ENCODE measurements around the gene PCDHGA5.
A peak's percentile ranks its signal among the peaks of the same experiment; 100 is the strongest.
"Not testable (repeated sequence)": the region's sequence is repeated elsewhere in the genome, so short reads cannot be mapped to it uniquely, and the experiment has no call there.

PCDHGA5 gene

DNA sequence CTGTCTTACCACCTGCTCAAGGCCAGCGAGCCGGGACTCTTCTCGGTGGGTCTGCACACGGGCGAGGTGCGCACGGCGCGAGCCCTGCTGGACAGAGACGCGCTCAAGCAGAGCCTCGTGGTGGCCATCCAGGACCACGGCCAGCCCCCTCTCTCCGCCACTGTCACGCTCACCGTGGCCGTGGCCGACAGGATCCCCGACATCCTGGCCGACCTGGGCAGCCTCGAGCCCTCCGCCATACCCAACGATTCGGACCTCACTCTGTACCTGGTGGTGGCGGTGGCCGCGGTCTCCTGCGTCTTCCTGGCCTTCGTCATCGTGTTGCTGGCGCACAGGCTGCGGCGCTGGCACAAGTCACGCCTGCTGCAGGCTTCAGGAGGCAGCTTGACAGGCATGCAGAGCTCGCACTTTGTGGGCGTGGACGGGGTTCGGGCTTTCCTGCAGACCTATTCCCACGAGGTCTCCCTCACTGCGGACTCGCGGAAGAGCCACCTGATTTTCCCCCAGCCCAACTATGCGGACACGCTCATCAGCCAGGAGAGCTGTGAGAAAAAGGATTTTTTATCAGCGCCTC is 23.1 kb upstream of the PCDHGA5 start:
- H3K27ac Mint-ChIP-seq; H3K36me3 Mint-ChIP-seq (ENCODE audit: low read depth); H3K4me3 Mint-ChIP-seq; intact Hi-C loops (cut with micrococcal nuclease); H3K4me1 Mint-ChIP-seq (ENCODE audit: low read depth): not testable (repeated sequence)
- Mint-ChIP-seq H3K27me3 (peaks cover 76% of the 10 kb centered on the region), H3K9me3 (peaks cover 69% of the 10 kb centered on the region)

DNA sequence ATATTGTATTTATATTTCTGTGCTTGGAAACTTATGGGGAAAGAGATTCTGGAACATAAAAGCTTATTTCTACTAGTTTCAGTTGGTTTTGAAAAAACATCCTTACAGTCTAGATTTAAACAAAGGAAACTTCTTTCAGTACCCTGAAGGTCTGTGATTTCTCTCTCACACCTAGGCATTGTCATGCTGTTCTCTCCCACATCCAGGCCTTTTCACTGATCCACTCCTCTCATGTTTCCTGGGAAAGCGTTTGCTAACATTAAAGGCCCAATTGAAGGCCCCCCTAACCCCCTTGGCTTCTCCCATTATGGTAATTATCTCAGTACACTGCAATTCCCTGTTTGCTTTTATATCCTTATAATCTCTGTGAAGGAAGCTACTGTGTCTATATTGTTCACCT is 21.2 kb upstream of the PCDHGA5 start:
- intact Hi-C loops (cut with micrococcal nuclease) = no loop called here
- Mint-ChIP-seq H3K36me3 (ENCODE audit: low read depth) (peaks cover 5% of the 10 kb centered on the region), H3K9me3 (peaks cover 81% of the 10 kb centered on the region), H3K4me3 (no peak overlapping the region), H3K27ac (no peak overlapping the region), H3K4me1 (ENCODE audit: low read depth) (no peaks in the 10 kb centered on the region), H3K27me3 (peaks cover 71% of the 10 kb centered on the region)

DNA sequence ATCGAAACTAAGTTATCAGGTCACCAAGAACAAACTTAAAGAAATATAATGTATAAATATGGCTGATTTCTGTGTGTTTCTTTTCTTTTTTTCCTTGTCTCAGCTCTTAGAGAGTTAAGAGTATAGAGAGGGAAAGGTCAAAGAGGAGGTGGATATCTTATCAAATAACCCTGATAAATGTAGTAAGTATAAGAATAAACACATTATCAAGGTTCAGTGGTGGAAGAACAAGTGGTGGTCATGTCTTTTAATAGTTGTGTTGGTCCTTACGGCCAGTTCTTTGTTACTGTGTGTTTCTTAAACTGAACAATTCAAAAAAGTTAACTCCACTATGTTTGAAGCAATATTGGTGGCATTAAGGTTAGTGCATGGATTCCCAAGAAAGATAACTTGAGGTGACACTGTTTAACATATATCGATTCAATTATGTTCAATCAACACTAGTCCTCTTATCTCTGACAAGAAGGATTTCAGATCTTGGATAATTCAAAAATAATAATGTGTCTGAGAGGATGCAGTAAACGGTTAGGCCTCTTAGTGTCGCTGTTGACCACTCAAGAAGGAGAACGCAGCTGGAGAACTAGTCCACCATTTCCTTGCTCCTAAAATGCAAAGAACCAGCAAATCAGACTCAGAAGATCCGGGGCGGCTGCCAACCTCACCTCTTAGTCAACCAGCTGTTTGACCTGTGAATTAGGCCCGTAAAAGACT is 20.6 kb upstream of the PCDHGA5 start, which contains the start of gene PCDHGA3:
Gene PCDHGA3 (plus strand): TSS at position 588 of the 711 bp plus-strand sequence. CDS start 205 bp downstream, outside the sequence.
- no peak within 1 kb of the TSS for H3K4me3 Mint-ChIP-seq
- peaks cover 67% of the 10 kb centered on the region for H3K27me3 Mint-ChIP-seq
- H3K4me1 Mint-ChIP-seq (ENCODE audit: low read depth) = no peaks in the 10 kb centered on the region
- peaks cover 5% of the 10 kb centered on the region for H3K36me3 Mint-ChIP-seq (ENCODE audit: low read depth)
- intact Hi-C loops (cut with micrococcal nuclease) = no loop called here
- peaks cover 75% of the 10 kb centered on the region for H3K9me3 Mint-ChIP-seq
- H3K27ac Mint-ChIP-seq = no peak within 1 kb of the TSS

DNA sequence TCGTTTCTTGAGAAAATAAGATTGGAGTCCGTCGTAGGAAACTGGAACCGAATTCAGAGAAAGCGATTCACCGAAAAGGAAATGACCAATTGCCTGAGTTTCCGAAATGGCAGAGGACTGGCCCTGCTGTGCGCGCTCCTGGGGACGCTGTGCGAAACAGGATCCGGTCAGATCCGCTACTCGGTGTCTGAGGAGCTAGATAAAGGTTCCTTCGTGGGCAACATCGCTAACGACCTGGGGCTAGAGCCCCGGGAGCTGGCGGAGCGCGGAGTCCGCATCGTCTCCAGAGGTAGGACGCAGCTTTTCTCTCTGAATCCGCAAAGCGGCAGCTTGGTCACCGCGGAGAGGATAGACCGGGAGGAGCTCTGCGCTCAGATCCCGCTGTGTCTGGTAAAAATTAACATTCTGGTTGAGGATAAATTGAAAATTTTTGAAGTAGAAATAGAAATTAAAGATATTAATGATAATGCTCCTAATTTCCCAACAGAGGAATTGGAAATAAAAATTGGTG is 20.0 kb upstream of the PCDHGA5 start:
- intact Hi-C loops (cut with micrococcal nuclease) = no loop called here
- Mint-ChIP-seq H3K9me3 (peaks cover 69% of the 10 kb centered on the region), H3K27me3 (peaks cover 63% of the 10 kb centered on the region), H3K4me1 (ENCODE audit: low read depth) (no peaks in the 10 kb centered on the region), H3K27ac (no peak overlapping the region), H3K36me3 (ENCODE audit: low read depth) (peaks cover 5% of the 10 kb centered on the region), H3K4me3 (no peak overlapping the region)

DNA sequence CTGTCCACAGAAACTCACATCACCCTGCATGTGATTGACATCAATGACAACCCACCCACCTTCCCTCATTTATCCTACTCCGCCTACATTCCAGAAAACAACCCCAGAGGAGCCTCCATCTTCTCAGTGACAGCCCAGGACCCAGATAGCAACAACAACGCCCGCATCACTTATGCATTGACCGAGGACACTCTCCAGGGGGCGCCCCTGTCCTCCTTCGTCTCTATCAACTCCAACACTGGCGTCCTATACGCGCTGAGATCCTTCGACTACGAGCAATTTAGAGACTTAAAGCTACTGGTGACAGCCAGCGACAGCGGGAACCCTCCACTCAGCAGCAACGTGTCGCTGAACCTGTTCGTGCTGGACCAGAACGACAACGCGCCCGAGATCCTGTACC is 18.6 kb upstream of the PCDHGA5 start:
- H3K27ac Mint-ChIP-seq = no peak overlapping the region
- no peaks in the 10 kb centered on the region for H3K4me1 Mint-ChIP-seq (ENCODE audit: low read depth)
- H3K27me3 Mint-ChIP-seq = peaks cover 58% of the 10 kb centered on the region
- no peak overlapping the region for H3K4me3 Mint-ChIP-seq
- intact Hi-C loops (cut with micrococcal nuclease) = no loop called here
- H3K9me3 Mint-ChIP-seq = peaks cover 66% of the 10 kb centered on the region
- H3K36me3 Mint-ChIP-seq (ENCODE audit: low read depth) = peaks cover 5% of the 10 kb centered on the region

DNA sequence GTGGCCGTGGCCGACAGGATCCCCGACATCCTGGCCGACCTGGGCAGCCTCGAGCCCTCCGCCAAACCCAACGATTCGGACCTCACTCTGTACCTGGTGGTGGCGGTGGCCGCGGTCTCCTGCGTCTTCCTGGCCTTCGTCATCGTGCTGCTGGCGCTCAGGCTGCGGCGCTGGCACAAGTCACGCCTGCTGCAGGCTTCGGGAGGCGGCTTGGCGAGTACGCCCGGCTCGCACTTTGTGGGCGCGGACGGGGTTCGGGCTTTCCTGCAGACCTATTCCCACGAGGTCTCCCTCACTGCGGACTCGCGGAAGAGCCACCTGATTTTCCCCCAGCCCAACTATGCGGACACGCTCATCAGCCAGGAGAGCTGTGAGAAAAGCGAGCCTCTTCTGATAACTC is 17.9 kb upstream of the PCDHGA5 start:
- H3K4me1 Mint-ChIP-seq (ENCODE audit: low read depth); intact Hi-C loops (cut with micrococcal nuclease); H3K36me3 Mint-ChIP-seq (ENCODE audit: low read depth); H3K27ac Mint-ChIP-seq; H3K4me3 Mint-ChIP-seq: not testable (repeated sequence)
- H3K9me3 Mint-ChIP-seq = peaks cover 66% of the 10 kb centered on the region
- H3K27me3 Mint-ChIP-seq = peaks cover 58% of the 10 kb centered on the region

DNA sequence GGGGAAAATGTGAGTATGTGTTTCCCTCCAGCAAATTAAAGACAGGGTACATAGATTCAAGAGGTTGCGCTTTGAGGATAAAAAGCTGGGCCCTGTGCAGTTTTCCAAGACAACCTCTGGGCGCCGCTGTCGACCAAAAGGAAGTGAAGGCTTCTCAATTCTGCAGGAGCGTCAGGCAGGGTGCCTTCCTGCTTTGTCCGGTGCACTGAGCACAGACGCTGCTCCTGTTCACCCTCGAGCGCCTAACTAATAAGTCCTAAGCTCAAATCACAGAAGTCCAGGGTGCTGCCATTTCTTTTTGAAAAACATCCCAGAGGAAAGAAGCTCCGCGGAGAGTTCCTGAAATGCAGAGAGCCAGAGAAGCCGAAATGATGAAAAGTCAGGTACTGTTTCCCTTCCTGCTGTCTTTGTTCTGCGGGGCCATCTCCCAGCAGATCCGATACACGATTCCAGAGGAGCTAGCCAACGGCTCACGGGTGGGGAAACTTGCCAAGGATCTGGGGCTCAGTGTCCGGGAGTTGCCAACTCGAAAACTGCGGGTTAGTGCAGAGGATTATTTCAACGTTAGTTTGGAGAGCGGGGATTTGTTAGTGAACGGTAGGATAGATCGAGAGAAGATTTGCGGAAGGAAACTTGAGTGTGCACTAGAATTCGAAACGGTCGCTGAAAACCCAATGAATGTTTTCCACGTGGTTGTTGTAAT is 13.9 kb upstream of the PCDHGA5 start, which contains the start of gene PCDHGB1:
Gene PCDHGB1 (plus strand): TSS at position 183 of the 703 bp plus-strand sequence. CDS start 162 bp downstream, at position 345.
- peaks cover 59% of the 10 kb centered on the region for H3K27me3 Mint-ChIP-seq

DNA sequence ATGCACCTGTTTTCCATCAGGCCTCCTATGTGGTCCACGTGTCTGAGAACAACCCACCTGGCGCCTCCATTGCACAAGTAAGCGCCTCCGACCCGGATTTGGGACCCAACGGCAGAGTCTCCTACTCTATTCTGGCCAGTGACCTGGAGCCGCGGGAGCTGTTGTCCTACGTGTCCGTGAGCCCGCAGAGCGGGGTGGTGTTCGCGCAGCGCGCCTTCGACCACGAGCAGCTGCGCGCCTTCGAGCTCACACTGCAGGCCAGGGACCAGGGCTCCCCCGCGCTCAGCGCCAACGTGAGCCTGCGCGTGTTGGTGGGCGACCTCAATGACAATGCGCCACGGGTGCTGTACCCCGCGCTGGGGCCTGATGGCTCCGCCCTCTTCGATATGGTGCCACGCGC is 12.4 kb upstream of the PCDHGA5 start:
- Mint-ChIP-seq H3K36me3 (ENCODE audit: low read depth) (no peaks in the 10 kb centered on the region), H3K27me3 (peaks cover 62% of the 10 kb centered on the region), H3K27ac (no peak overlapping the region), H3K9me3 (peaks cover 61% of the 10 kb centered on the region), H3K4me3 (no peak overlapping the region), H3K4me1 (ENCODE audit: low read depth) (no peaks in the 10 kb centered on the region)
- intact Hi-C loops (cut with micrococcal nuclease) = no loop called here

More for the DNA sequence above, 13.9 kb upstream of the PCDHGA5 start, which contains the start of gene PCDHGB1:
- intact Hi-C loops (cut with micrococcal nuclease) = no loop called here
- Mint-ChIP-seq H3K9me3 (peaks cover 61% of the 10 kb centered on the region), H3K4me3 (peak within 1 kb of the TSS; percentile 14), H3K4me1 (ENCODE audit: low read depth) (no peaks in the 10 kb centered on the region), H3K27ac (no peak within 1 kb of the TSS), H3K36me3 (ENCODE audit: low read depth) (peaks cover 5% of the 10 kb centered on the region)

DNA sequence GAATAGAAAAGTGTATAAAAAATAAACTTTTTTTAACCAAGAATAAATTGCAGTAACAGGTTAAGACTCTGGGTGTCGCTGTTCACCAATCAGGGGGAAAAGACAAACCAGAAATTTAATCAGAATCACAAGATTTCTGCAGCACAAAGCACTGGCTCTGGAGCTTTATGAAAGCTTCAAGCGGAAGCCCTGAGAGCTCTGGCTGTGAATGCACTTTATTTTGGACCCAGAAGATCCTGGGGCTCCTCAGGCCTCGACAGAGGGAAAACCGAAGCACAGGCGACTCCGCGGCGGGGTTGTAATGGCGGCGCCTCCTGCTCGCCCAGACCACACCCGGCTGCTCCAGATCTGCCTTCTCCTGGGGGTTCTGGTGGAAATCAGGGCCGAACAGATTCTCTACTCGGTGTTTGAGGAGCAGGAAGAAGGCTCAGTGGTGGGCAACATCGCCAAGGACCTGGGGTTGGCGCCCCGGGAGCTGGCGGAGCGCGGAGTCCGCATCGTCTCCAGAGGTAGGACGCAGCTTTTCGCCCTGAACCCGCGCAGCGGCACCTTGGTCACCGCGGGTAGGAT is 9.0 kb upstream of the PCDHGA5 start, which contains the start of gene PCDHGA4:
Gene PCDHGA4 (plus strand): TSS at position 122 of the 570 bp plus-strand sequence. CDS start 87 bp downstream, at position 209.
- Mint-ChIP-seq H3K36me3 (ENCODE audit: low read depth) (no peaks in the 10 kb centered on the region), H3K4me1 (ENCODE audit: low read depth) (no peaks in the 10 kb centered on the region), H3K9me3 (peaks cover 57% of the 10 kb centered on the region), H3K27ac (no peak within 1 kb of the TSS), H3K27me3 (peaks cover 70% of the 10 kb centered on the region), H3K4me3 (peak within 1 kb of the TSS; percentile 23)
- intact Hi-C loops (cut with micrococcal nuclease) = no loop called here

DNA sequence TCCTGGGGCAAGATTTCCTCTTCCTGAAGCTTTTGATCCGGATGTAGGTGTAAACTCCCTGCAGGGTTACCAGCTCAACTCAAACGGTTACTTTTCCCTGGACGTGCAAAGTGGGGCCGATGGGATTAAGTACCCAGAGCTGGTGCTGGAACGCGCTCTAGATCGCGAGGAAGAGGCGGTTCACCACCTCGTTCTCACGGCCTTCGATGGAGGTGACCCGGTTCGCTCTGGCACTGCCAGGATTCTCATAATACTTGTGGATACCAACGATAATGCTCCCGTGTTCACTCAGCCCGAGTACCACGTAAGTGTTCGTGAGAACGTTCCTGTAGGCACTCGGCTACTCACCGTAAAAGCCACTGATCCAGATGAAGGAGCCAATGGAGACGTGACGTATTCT is 8.3 kb upstream of the PCDHGA5 start:
- Mint-ChIP-seq H3K4me3 (no peak overlapping the region), H3K27ac (no peak overlapping the region), H3K36me3 (ENCODE audit: low read depth) (no peaks in the 10 kb centered on the region), H3K27me3 (peaks cover 70% of the 10 kb centered on the region), H3K9me3 (peaks cover 57% of the 10 kb centered on the region), H3K4me1 (ENCODE audit: low read depth) (no peaks in the 10 kb centered on the region)
- intact Hi-C loops (cut with micrococcal nuclease) = no loop called here

DNA sequence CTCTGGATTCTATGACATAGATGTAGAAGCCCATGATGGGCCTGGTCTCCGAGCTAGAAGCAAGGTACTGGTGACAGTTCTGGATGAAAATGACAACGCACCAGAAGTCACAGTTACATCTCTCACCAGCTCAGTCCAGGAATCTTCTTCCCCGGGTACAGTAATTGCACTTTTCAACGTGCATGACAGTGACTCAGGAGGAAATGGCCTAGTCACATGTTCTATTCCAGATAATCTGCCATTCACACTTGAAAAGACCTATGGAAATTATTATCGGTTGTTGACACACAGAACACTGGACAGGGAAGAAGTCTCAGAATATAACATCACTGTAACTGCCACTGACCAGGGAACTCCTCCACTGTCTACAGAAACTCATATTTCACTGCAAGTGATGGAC is 7.8 kb upstream of the PCDHGA5 start:
- intact Hi-C loops (cut with micrococcal nuclease) = no loop called here
- H3K4me3 Mint-ChIP-seq = no peak overlapping the region
- H3K4me1 Mint-ChIP-seq (ENCODE audit: low read depth) = no peaks in the 10 kb centered on the region
- peaks cover 57% of the 10 kb centered on the region for H3K9me3 Mint-ChIP-seq
- no peaks in the 10 kb centered on the region for H3K36me3 Mint-ChIP-seq (ENCODE audit: low read depth)
- peaks cover 70% of the 10 kb centered on the region for H3K27me3 Mint-ChIP-seq
- no peak overlapping the region for H3K27ac Mint-ChIP-seq

DNA sequence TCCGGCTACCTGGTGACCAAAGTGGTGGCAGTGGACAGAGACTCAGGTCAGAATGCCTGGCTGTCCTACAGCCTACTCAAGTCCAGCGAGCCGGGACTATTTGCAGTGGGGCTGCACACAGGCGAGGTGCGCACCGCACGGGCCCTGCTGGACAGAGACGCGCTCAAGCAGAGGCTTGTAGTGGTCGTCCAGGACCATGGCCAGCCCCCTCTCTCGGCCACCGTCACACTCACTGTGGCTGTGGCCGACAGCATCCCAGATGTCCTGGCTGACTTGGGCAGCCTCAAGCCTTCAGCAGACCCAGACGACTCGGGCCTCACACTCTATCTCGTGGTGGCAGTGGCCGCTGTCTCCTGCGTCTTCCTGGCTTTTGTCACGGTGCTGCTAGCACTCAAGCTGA is 7.0 kb upstream of the PCDHGA5 start:
- peaks cover 57% of the 10 kb centered on the region for H3K9me3 Mint-ChIP-seq
- H3K4me1 Mint-ChIP-seq (ENCODE audit: low read depth) = no peaks in the 10 kb centered on the region
- intact Hi-C loops (cut with micrococcal nuclease) = no loop called here
- H3K4me3 Mint-ChIP-seq = no peak overlapping the region
- no peak overlapping the region for H3K27ac Mint-ChIP-seq
- H3K27me3 Mint-ChIP-seq = peaks cover 70% of the 10 kb centered on the region
- peaks cover under 1% of the 10 kb centered on the region for H3K36me3 Mint-ChIP-seq (ENCODE audit: low read depth)

DNA sequence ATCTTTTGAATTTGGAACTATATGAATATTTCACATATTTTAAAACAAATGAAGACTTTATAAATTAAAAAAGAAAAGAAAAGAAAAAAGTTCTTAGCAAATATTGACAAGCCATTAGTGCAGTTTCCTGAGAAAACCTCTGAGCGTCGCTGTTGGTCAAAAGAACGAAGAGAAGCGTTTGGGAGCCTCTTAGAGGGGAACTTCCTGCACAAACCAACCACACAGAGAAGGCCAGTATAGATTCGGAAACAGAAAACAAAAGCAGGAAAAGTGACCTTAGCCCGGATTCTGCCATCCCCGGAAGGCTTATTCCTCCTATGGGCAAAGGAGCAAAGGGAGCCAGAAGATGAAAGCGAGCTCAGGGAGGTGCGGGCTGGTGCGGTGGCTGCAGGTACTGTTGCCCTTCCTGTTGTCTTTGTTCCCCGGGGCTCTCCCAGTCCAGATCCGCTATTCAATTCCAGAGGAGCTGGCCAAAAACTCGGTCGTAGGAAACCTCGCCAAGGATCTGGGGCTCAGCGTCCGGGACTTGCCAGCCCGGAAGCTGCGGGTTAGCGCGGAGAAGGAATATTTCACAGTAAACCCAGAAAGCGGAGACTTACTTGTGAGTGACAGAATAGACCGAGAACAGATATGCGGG is 4.1 kb upstream of the PCDHGA5 start, which contains the start of gene PCDHGB2:
Gene PCDHGB2 (plus strand): TSS at position 205 of the 637 bp plus-strand sequence. CDS start 142 bp downstream, at position 347.
- Mint-ChIP-seq H3K4me1 (ENCODE audit: low read depth) (no peaks in the 10 kb centered on the region), H3K36me3 (ENCODE audit: low read depth) (peaks cover 6% of the 10 kb centered on the region), H3K4me3 (peak within 1 kb of the TSS; percentile 48), H3K9me3 (peaks cover 69% of the 10 kb centered on the region), H3K27me3 (peaks cover 81% of the 10 kb centered on the region), H3K27ac (no peak within 1 kb of the TSS)
- intact Hi-C loops (cut with micrococcal nuclease) = no loop called here

Data from dendritic cell treated with granulocyte-macrophage colony-stimulating factor and Interleukin-4, amounts not matched to agents 40 ng/mL and 50 ng/mL, for 4 days (primary cell).